Astrocyte (in vitro differentiated cells and primary cell): ENCODE results near the gene FOXA2.

Experiments used
- EZH2 ChIP-seq: IDR thresholded peaks from 2 replicates; pipeline ENCODE4 v1.6.1; 2012; ENCODE audit warnings: mild to moderate bottlenecking, low read length, inconsistent platforms; ENCODE audit not compliant: insufficient read depth
- TF ChIP-seq, protein P1 (sequence below): IDR thresholded peaks from 2 replicates; pipeline ENCODE4 v1.5.1; 2011; ENCODE audit warnings: low read depth, mild to moderate bottlenecking, inconsistent platforms, low read length, moderate library complexity; ENCODE audit not compliant: insufficient read depth

DNA sequence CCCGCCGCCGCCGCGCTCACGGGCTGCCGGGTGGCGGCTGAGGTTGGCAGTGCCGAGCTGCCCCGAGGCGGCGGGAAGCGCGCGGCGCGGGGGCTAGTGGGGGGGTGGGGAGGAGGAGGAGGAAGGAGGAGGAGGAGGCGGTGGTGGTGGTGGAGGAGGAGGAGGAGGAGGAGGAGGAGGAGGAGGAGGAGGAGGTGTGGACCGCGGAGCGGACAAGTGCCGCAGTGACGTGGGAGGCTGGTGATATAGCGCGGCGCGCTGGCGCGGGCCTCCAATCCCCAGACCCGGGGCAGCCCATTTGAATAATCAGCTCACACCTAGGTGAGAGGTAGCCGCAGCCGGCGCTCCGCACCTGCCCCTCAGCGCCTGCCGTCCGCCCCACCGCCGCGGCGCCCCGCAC lies at the start of gene FOXA2:
- TF ChIP-seq, protein P1, sequence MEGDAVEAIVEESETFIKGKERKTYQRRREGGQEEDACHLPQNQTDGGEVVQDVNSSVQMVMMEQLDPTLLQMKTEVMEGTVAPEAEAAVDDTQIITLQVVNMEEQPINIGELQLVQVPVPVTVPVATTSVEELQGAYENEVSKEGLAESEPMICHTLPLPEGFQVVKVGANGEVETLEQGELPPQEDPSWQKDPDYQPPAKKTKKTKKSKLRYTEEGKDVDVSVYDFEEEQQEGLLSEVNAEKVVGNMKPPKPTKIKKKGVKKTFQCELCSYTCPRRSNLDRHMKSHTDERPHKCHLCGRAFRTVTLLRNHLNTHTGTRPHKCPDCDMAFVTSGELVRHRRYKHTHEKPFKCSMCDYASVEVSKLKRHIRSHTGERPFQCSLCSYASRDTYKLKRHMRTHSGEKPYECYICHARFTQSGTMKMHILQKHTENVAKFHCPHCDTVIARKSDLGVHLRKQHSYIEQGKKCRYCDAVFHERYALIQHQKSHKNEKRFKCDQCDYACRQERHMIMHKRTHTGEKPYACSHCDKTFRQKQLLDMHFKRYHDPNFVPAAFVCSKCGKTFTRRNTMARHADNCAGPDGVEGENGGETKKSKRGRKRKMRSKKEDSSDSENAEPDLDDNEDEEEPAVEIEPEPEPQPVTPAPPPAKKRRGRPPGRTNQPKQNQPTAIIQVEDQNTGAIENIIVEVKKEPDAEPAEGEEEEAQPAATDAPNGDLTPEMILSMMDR: no peak
- no peak for TF ChIP-seq EZH2
